CD4-positive, alpha-beta T cell (primary cell): ENCODE results near the gene POTEH. TPM values are rescaled to one million over a fixed set of nuclear protein-coding genes. Genes with fewer than 3 reads are reported as not detected.
A peak's percentile ranks its signal among the peaks of the same experiment; 100 is the strongest.
"Not testable (repeated sequence)": the region's sequence is repeated elsewhere in the genome, so short reads cannot be mapped to it uniquely, and the experiment has no call there.

Experiments used
- ATAC-seq: fragments of 200-7000 bp; cut with Tn5 transposase; one replicate; pipeline ENCODE4 v1.10.0; 2022; ENCODE audit warnings: mild to moderate bottlenecking; ENCODE audit not compliant: poor library complexity
- CTCF ChIA-PET: fragments of 350-600 bp; sonication (Branson Sonifier 250); formaldehyde crosslinking; loops from one replicate; lab custom pipeline; 2021; ENCODE audit warnings: antibody characterized with exemption, inconsistent platforms; lab: Charles Lee
- POLR2A ChIA-PET: fragments of 350-600 bp; sonication (Branson Sonifier 250); formaldehyde crosslinking; loops from one replicate; lab custom pipeline; 2021; ENCODE audit warnings: antibody characterized with exemption, inconsistent platforms; lab: Charles Lee
- DNase-seq, 14 experiments: peaks; one replicate each; pipeline ENCODE4 v3.0.0-alpha.2; 2013 to 2020; ENCODE audit warnings: mixed read lengths in 2 of 14
- H3K27ac ChIP-seq, 2 donors: one replicate each; pipeline versions ENCODE4 v1.5.1 to v1.7.0; 2013; ENCODE audit warnings: low read length in 2 of 2, low read depth in 1 of 2, mild to moderate bottlenecking in 1 of 2
- H3K27me3 ChIP-seq, 2 experiments: 1 replicate in 1 of 2; 2 replicates in 1 of 2; pipeline versions ENCODE4 v1.6.1 to v1.7.0; 2013; ENCODE audit warnings: low read length in 2 of 2, control low read depth in 1 of 2, mild to moderate bottlenecking in 1 of 2, moderate library complexity in 1 of 2; ENCODE audit not compliant: insufficient read depth in 2 of 2, control insufficient read depth in 1 of 2
- H3K36me3 ChIP-seq: one replicate; pipeline ENCODE4 v1.6.1; 2013; ENCODE audit warnings: low read length, control low read depth; ENCODE audit not compliant: insufficient read depth
- H3K4me1 ChIP-seq: one replicate; pipeline ENCODE4 v1.6.1; 2013; ENCODE audit warnings: low read length, control low read depth; ENCODE audit not compliant: insufficient read depth
- H3K4me3 ChIP-seq: one replicate; pipeline ENCODE4 v1.5.1; 2013; ENCODE audit warnings: mild to moderate bottlenecking, low read length, moderate library complexity
- H3K9me3 ChIP-seq, 2 experiments: 1 replicate in 1 of 2; 2 replicates in 1 of 2; pipeline versions ENCODE4 v1.6.1 to v1.7.0; 2013; ENCODE audit warnings: low read length in 2 of 2, mild to moderate bottlenecking in 2 of 2, control low read depth in 1 of 2, moderate library complexity in 1 of 2; ENCODE audit not compliant: control insufficient read depth in 1 of 2, insufficient read depth in 1 of 2
- H3K27ac Mint-ChIP-seq: one replicate; pipeline ENCODE4 v1.8.0; 2020; ENCODE audit warnings: mixed read lengths
- H3K27me3 Mint-ChIP-seq: one replicate; pipeline ENCODE4 v1.8.0; 2021; ENCODE audit warnings: mixed read lengths
- H3K36me3 Mint-ChIP-seq: one replicate; pipeline ENCODE4 v1.8.0; 2021; ENCODE audit warnings: low read depth, mixed read lengths
- H3K4me1 Mint-ChIP-seq: one replicate; pipeline ENCODE4 v1.8.0; 2021; ENCODE audit warnings: low read depth, mixed read lengths
- H3K4me3 Mint-ChIP-seq: one replicate; pipeline ENCODE4 v1.8.0; 2020; ENCODE audit warnings: mild to moderate bottlenecking, mixed read lengths
- H3K9me3 Mint-ChIP-seq: one replicate; pipeline ENCODE4 v1.8.0; 2020; ENCODE audit warnings: mixed read lengths
- intact Hi-C, 2 experiments: fragments of 100-400 bp; cut with DNase I in 1 of 2; cut with micrococcal nuclease in 1 of 2; formaldehyde crosslinking; loops; one replicate each; pipeline versions ENCODE4 v1.15.1 to v1.9.0; 2023 to 2025; cut with DNase I, micrococcal nuclease
- total RNA-seq, 174 experiments: library from RNA in 2 of 174; stranded (reverse) in 2 of 174; gene quantifications; one replicate each; pipeline ENCODE4 v1.2.3 and lab custom pipeline; 2021 to 2026

POTEH gene
- total RNA-seq, 2 experiments from 2014 or later = not detected

GRCh38 chr22:15759443-15760097 lies 69.7 kb downstream of the POTEH start:
- DNase-seq, H3K27me3 ChIP-seq, intact Hi-C loops, POLR2A ChIA-PET, H3K4me3 ChIP-seq, H3K36me3 ChIP-seq, H3K4me1 ChIP-seq, H3K9me3 ChIP-seq, H3K36me3 Mint-ChIP-seq, H3K27ac ChIP-seq, H3K4me1 Mint-ChIP-seq, H3K4me3 Mint-ChIP-seq, ATAC-seq, H3K27me3 Mint-ChIP-seq, H3K9me3 Mint-ChIP-seq, CTCF ChIA-PET, H3K27ac Mint-ChIP-seq: not testable (repeated sequence)

- intact Hi-C loops, H3K27me3 Mint-ChIP-seq, H3K9me3 ChIP-seq, CTCF ChIA-PET, H3K4me1 Mint-ChIP-seq, H3K27ac Mint-ChIP-seq, H3K36me3 ChIP-seq, POLR2A ChIA-PET, H3K36me3 Mint-ChIP-seq, H3K4me1 ChIP-seq, DNase-seq, H3K27ac ChIP-seq, H3K4me3 ChIP-seq, H3K9me3 Mint-ChIP-seq, ATAC-seq, H3K27me3 ChIP-seq, H3K4me3 Mint-ChIP-seq: not testable (repeated sequence)
Observed at GRCh38 chr22:15760388-15761150, 70.7 kb downstream of the POTEH start.

- H3K27me3 Mint-ChIP-seq, H3K36me3 Mint-ChIP-seq, H3K9me3 Mint-ChIP-seq, POLR2A ChIA-PET, H3K27ac ChIP-seq, H3K4me3 ChIP-seq, CTCF ChIA-PET, H3K36me3 ChIP-seq, H3K9me3 ChIP-seq, H3K27me3 ChIP-seq, H3K4me1 ChIP-seq, ATAC-seq, H3K27ac Mint-ChIP-seq, H3K4me3 Mint-ChIP-seq, H3K4me1 Mint-ChIP-seq, intact Hi-C loops: not testable (repeated sequence)
- DNase-seq = peak in 2 of 14 experiments; percentile 2
Observed at GRCh38 chr22:15761151-15761777, 71.4 kb downstream of the POTEH start.

- POLR2A ChIA-PET = not testable (repeated sequence)
Observed at GRCh38 chr22:15763559-15763958, 73.7 kb downstream of the POTEH start.

More at GRCh38 chr22:15763559-15763958, 73.7 kb downstream of the POTEH start:
- CTCF ChIA-PET, H3K9me3 ChIP-seq, H3K9me3 Mint-ChIP-seq, H3K4me1 ChIP-seq, intact Hi-C loops, ATAC-seq, H3K36me3 Mint-ChIP-seq, DNase-seq, H3K27me3 ChIP-seq, H3K36me3 ChIP-seq, H3K4me3 ChIP-seq, H3K4me3 Mint-ChIP-seq, H3K4me1 Mint-ChIP-seq, H3K27me3 Mint-ChIP-seq, H3K27ac ChIP-seq, H3K27ac Mint-ChIP-seq: not testable (repeated sequence)

Other genes with a start within 250 kb of the POTEH start
- gene OR11H1, start 161.8 kb upstream of the POTEH start, total RNA-seq = not detected